Activated B cell treated with CpG ODN at 0.5 μM for 24 hours (primary cell): ENCODE results near the gene RRAS2. TPM values are rescaled to one million over a fixed set of nuclear protein-coding genes. Genes with fewer than 3 reads are reported as not detected.
A peak's percentile ranks its signal among the peaks of the same experiment; 100 is the strongest.

Experiments
- ATAC-seq: fragments of 200-7000 bp; cut with Tn5 transposase; one replicate; pipeline ENCODE4 v1.10.0; 2021; ENCODE audit warnings: low read depth, mild to moderate bottlenecking, moderate library complexity
- CTCF ChIA-PET: fragments of 350-600 bp; sonication (Branson Sonifier 250); formaldehyde crosslinking; loops from one replicate; lab custom pipeline; 2021; ENCODE audit warnings: antibody characterized with exemption; lab: Charles Lee
- POLR2A ChIA-PET: fragments of 350-600 bp; sonication (Branson Sonifier 250); formaldehyde crosslinking; loops from one replicate; lab custom pipeline; 2021; ENCODE audit warnings: antibody characterized with exemption; lab: Charles Lee
- DNase-seq: peaks from one replicate; pipeline ENCODE4 v3.0.0; 2022
- H3K27ac Mint-ChIP-seq: one replicate; pipeline ENCODE4 v1.8.0; 2020; ENCODE audit warnings: mixed read lengths
- H3K27me3 Mint-ChIP-seq: one replicate; pipeline ENCODE4 v1.8.0; 2021; ENCODE audit warnings: mixed read lengths
- H3K36me3 Mint-ChIP-seq: one replicate; pipeline ENCODE4 v1.8.0; 2021; ENCODE audit warnings: low read depth, mixed read lengths
- H3K4me1 Mint-ChIP-seq: one replicate; pipeline ENCODE4 v1.8.0; 2021; ENCODE audit warnings: mixed read lengths
- H3K4me3 Mint-ChIP-seq: one replicate; pipeline ENCODE4 v1.8.0; 2020; ENCODE audit warnings: mild to moderate bottlenecking, mixed read lengths
- H3K9me3 Mint-ChIP-seq: one replicate; pipeline ENCODE4 v1.8.0; 2020; ENCODE audit warnings: mixed read lengths
- CTCF ChIP-seq: fragments of 200-600 bp; IDR thresholded peaks from one replicate; pipeline ENCODE4 v1.8.0; 2022; ENCODE audit warnings: antibody characterized with exemption, mild to moderate bottlenecking
- intact Hi-C: fragments of 100-400 bp; cut with micrococcal nuclease; formaldehyde crosslinking; loops from one replicate; pipeline ENCODE4 v1.15.1; 2024
- total RNA-seq: library from RNA; stranded (reverse); gene quantifications from 2 replicates; pipeline ENCODE4 v1.2.3, GENCODE V29; 2022

RRAS2 gene
- total RNA-seq, 1 donor from 2014 or later, result 106 TPM

DNA sequence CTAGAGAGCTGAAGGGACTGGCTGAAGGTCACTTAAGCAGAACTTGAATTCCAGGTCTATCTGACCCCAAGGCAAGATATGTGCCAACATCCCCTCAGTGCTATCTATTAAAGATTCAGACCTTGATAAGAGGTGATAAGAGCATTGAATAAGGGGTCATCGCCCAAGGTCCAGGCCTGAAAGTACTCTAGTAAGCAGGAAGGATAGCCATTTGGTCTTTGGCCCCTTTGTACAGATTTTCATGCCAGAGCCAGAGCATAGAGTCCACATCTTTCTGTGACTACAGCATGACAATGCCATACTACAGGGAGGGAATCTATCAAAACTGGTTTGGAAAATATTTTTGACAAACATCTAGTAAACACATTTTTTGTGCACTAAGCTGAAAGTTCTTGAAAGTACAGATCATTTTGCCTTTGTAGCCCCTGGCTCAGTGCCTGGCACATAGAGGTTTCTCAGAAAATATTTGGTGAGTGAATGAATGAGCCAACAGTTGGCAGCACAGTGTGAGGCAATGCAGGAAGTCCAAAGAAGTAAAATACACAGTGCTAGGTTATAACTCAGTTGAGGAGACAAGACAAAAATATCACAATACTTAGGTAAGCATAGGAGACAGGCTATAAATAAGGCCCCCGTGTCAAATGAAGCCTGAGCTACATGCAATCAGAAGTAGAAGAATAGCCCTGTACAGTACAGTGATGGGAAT, 15.1 kb upstream of the RRAS2 start:
- no peak for DNase-seq
- POLR2A ChIA-PET, result interaction anchor here (0.5 to 0.6 kb wide), 2 partner anchors 31 to 50 kb away, joined by 3 to 5 read pairs; no protein-coding TSS in a partner anchor
- H3K9me3 Mint-ChIP-seq, result no peaks in the 10 kb centered on the region
- CTCF ChIA-PET, result interaction anchor here (1.0 to 1.3 kb wide), 2 partner anchors 74 to 81 kb away, joined by 3 to 6 read pairs; no protein-coding TSS in a partner anchor
- no peak for ATAC-seq
- no peak overlapping the region for H3K4me3 Mint-ChIP-seq
- peaks cover 22% of the 10 kb centered on the region for H3K4me1 Mint-ChIP-seq
- H3K27ac Mint-ChIP-seq, result no peak overlapping the region
- TF ChIP-seq CTCF, result no peak
- H3K36me3 Mint-ChIP-seq, result no peaks in the 10 kb centered on the region
- H3K27me3 Mint-ChIP-seq, result no peaks in the 10 kb centered on the region
- intact Hi-C loops, result no loop called here

DNA sequence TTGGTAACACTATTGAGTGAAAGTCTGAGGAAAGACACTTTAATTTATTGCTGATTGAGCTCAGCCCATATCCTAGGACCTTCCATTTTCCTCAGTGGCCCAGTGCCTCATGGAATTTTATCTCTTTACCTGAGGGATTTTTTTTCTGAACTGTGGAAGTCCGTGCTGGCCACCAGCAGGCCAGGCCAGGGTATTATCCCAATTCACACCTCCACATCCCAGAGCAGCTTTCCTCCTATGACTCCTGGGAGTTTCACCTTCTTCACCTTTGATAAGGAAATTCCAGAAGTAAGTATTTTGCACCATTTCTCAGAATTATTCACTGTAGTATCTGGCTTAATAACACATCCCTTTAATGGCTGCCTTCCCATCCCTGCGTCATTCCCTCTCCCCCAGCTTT, 13.0 kb upstream of the RRAS2 start:
- no peak overlapping the region for H3K4me3 Mint-ChIP-seq
- no peak for ATAC-seq
- H3K27me3 Mint-ChIP-seq, result no peaks in the 10 kb centered on the region
- DNase-seq, result no peak
- CTCF ChIA-PET, result interaction anchor here (1.5 to 2.0 kb wide), 2 partner anchors 71 to 83 kb away, joined by 3 to 5 read pairs; no protein-coding TSS in a partner anchor
- intact Hi-C loops, result no loop called here
- TF ChIP-seq CTCF, result no peak
- POLR2A ChIA-PET, result no interaction called here
- no peak overlapping the region for H3K27ac Mint-ChIP-seq
- H3K4me1 Mint-ChIP-seq, result peaks cover 25% of the 10 kb centered on the region
- H3K36me3 Mint-ChIP-seq, result no peaks in the 10 kb centered on the region
- H3K9me3 Mint-ChIP-seq, result no peaks in the 10 kb centered on the region

DNA sequence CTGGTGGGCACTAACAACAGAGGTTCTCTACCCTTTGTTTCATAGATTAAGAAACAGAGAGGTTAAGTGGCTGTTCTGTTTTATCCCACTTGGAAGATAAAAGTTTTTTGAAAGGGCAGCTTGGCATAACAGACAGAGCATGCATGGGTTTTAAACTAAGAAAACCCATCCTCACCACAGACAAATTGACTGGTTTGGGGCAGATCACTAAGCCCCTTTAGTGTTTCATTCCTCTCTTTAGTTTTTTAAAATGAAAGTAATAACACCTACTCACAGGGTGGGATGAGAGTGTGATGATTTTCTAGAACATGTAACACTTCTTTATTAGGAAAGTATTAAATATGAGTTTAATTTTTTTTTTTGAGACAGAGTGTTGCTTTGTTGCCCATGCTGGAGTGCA, 12.3 kb upstream of the RRAS2 start:
- ChIA-PET POLR2A (no interaction called here), CTCF (interaction anchor here (1.5 to 2.0 kb wide), 2 partner anchors 71 to 83 kb away, joined by 3 to 5 read pairs; no protein-coding TSS in a partner anchor)
- Mint-ChIP-seq H3K27me3 (no peaks in the 10 kb centered on the region), H3K27ac (no peak overlapping the region), H3K4me3 (no peak overlapping the region), H3K9me3 (no peaks in the 10 kb centered on the region), H3K36me3 (no peaks in the 10 kb centered on the region), H3K4me1 (peaks cover 25% of the 10 kb centered on the region)
- ATAC-seq, result no peak
- intact Hi-C loops, result no loop called here
- no peak for DNase-seq
- TF ChIP-seq CTCF, result no peak

- DNase-seq, result no peak
- no peaks in the 10 kb centered on the region for H3K27me3 Mint-ChIP-seq
- H3K36me3 Mint-ChIP-seq, result no peaks in the 10 kb centered on the region
- peak; percentile 34 for ATAC-seq
- H3K4me1 Mint-ChIP-seq, result peaks cover 25% of the 10 kb centered on the region
- intact Hi-C loops, result no loop called here
- peak overlapping the region; percentile 41 for H3K27ac Mint-ChIP-seq
- no peak overlapping the region for H3K4me3 Mint-ChIP-seq
- ChIA-PET POLR2A (interaction anchor here (1.3 kb wide), 1 partner anchor 11 kb away, joined by 7 read pairs; no protein-coding TSS in a partner anchor), CTCF (interaction anchor here (0.7 to 2.0 kb wide), 4 partner anchors 48 to 84 kb away, joined by 3 to 5 read pairs (median 4); no protein-coding TSS in a partner anchor)
- no peaks in the 10 kb centered on the region for H3K9me3 Mint-ChIP-seq
- no peak for TF ChIP-seq CTCF
These were observed 11.5 kb upstream of the RRAS2 start for GRCh38 chr11:14370496-14370895.

DNA sequence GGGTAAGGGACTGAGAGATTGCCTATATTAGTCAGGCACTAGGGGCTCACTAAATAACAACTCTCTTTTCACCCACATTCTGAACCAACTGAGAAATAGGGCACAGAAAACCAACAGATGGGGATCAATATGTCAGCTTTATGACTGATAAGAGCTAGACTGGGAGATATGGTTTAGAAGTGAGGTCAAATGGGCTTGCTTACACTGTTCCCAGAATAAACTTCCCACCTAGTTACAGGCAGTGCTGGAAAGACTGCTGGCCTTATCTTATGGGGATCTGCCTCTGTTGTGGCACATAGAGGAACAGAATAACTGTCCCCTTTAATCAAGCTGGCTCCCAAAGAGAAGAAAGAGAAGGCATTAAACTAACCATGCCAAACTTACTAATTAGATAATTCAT, 10.6 kb upstream of the RRAS2 start:
- DNase-seq (no peak), ATAC-seq (no peak)
- no peak for TF ChIP-seq CTCF
- H3K36me3 Mint-ChIP-seq, result no peaks in the 10 kb centered on the region
- H3K4me3 Mint-ChIP-seq, result no peak overlapping the region
- H3K27me3 Mint-ChIP-seq, result no peaks in the 10 kb centered on the region
- ChIA-PET POLR2A (interaction anchor here (1.3 kb wide), 1 partner anchor 12 kb away, joined by 7 read pairs; no protein-coding TSS in a partner anchor), CTCF (interaction anchor here (0.6 to 2.2 kb wide), 3 partner anchors 49 to 69 kb away, joined by 3 to 7 read pairs (median 5); no protein-coding TSS in a partner anchor)
- H3K9me3 Mint-ChIP-seq, result no peaks in the 10 kb centered on the region
- intact Hi-C loops, result loop anchor here (1.0 kb wide), 1 partner anchor 10 kb away; the partner anchor contains the start of gene RRAS2
- H3K4me1 Mint-ChIP-seq, result peaks cover 25% of the 10 kb centered on the region
- H3K27ac Mint-ChIP-seq, result peak overlapping the region; percentile 46
